22Rv1 (cell line): ENCODE measurements around the gene USP13.

Source experiments
- CTCF ChIP-seq: fragments of 450-650 bp; IDR thresholded peaks from 2 replicates; pipeline ENCODE4 v1.5.1; 2017; ENCODE audit warnings: mild to moderate bottlenecking
- ZFX ChIP-seq: fragments of 450-650 bp; IDR thresholded peaks from 2 replicates; pipeline ENCODE4 v1.6.1; 2017; ENCODE audit warnings: antibody characterized with exemption, borderline replicate concordance

DNA sequence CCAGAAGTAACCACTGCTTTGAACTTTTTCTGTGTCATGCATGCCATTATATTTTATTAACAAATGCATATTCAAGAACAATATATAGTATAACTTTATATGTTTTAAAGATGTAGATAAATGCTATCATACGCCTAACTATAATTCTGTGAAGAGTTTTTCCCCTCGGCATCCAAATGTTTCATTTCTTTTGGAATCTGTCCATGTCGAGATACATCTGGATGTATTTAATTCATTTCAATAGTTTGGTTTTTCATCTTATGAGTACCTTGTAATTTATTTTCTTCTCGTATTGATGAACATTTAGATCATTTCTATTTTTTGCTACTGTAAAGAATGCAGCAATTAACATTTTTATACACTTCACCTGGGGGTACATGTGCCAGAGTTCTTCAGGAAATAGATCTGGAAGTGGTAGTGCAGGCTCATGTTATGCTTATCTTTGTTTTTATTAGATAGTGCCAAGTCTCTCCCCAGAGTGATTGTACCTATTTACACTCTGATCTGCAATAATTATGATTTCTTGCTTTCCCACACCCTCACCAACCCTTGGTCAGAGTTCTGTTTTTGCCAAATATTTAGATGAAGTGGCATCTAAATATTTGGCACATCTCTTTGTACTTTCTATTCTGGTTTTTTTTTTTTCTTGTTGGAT is 29.7 kb downstream of the USP13 start:
- no peak for TF ChIP-seq CTCF
- no peak for TF ChIP-seq ZFX
